Measurements from ENCODE around the gene ICAM5.

ICAM5 gene

GRCh38 chr19:10286803-10287737 is 2.7 kb upstream of the ICAM5 start, which contains the start of gene ICAM4:
ICAM4 (plus strand) TSS chr19:10286955; CDS start chr19:10287013, 58 bp downstream.
- H3K4me1 ChIP-seq (ENCODE audit: insufficient read depth, low read length), result peaks cover 30% of the 10 kb centered on the region
- no peaks in the 10 kb centered on the region for H3K36me3 ChIP-seq (ENCODE audit: insufficient read depth, low read length)
- no peaks in the 10 kb centered on the region for H3K9me3 ChIP-seq (ENCODE audit: low read length)
- H3K4me3 ChIP-seq (ENCODE audit: low read depth in 1 of 2, low read length in 2 of 2), result no peak within 1 kb of the TSS
- H3K9ac ChIP-seq (ENCODE audit: low read length), result no peak within 1 kb of the TSS
- H3K27ac ChIP-seq (ENCODE audit: low read depth, low read length), result no peak within 1 kb of the TSS
- peaks cover 39 to 55% of the 10 kb centered on the region in 2 donors for H3K27me3 ChIP-seq (ENCODE audit: control insufficient read depth in 1 of 2, insufficient read depth in 2 of 2, low read length in 2 of 2)

GRCh38 chr19:10288662-10289166 is 1.0 kb upstream of the ICAM5 start:
- Histone ChIP-seq H3K4me1 (ENCODE audit: insufficient read depth, low read length) (peaks cover 40% of the 10 kb centered on the region), H3K9me3 (ENCODE audit: low read length) (no peaks in the 10 kb centered on the region), H3K27me3 (ENCODE audit: control insufficient read depth in 1 of 2, insufficient read depth in 2 of 2, low read length in 2 of 2) (peaks cover 53 to 71% of the 10 kb centered on the region in 2 donors), H3K27ac (ENCODE audit: low read depth, low read length) (no peak overlapping the region), H3K9ac (ENCODE audit: low read length) (no peak overlapping the region), H3K4me3 (ENCODE audit: low read depth in 1 of 2, low read length in 2 of 2) (peak overlapping the region in 1 of 2 donors; percentile 32), H3K36me3 (ENCODE audit: insufficient read depth, low read length) (no peaks in the 10 kb centered on the region)

GRCh38 chr19:10289167-10289835 is 451 bp upstream of the ICAM5 start:
- H3K36me3 ChIP-seq (ENCODE audit: insufficient read depth, low read length), result no peaks in the 10 kb centered on the region
- no peaks in the 10 kb centered on the region for H3K9me3 ChIP-seq (ENCODE audit: low read length)
- peaks cover 59 to 77% of the 10 kb centered on the region in 2 donors for H3K27me3 ChIP-seq (ENCODE audit: control insufficient read depth in 1 of 2, insufficient read depth in 2 of 2, low read length in 2 of 2)
- H3K9ac ChIP-seq (ENCODE audit: low read length), result no peak overlapping the region
- H3K4me3 ChIP-seq (ENCODE audit: low read depth in 1 of 2, low read length in 2 of 2), result peak overlapping the region; percentile 7 to 32
- H3K4me1 ChIP-seq (ENCODE audit: insufficient read depth, low read length), result peaks cover 40% of the 10 kb centered on the region
- no peak overlapping the region for H3K27ac ChIP-seq (ENCODE audit: low read depth, low read length)

- no peak overlapping the region for H3K27ac ChIP-seq (ENCODE audit: low read depth, low read length)
- no peaks in the 10 kb centered on the region for H3K9me3 ChIP-seq (ENCODE audit: low read length)
- peak overlapping the region in 1 of 2 donors; percentile 47 for H3K4me3 ChIP-seq (ENCODE audit: low read depth in 1 of 2, low read length in 2 of 2)
- H3K4me1 ChIP-seq (ENCODE audit: insufficient read depth, low read length), result peaks cover 46% of the 10 kb centered on the region
- H3K9ac ChIP-seq (ENCODE audit: low read length), result no peak overlapping the region
- H3K27me3 ChIP-seq (ENCODE audit: control insufficient read depth in 1 of 2, insufficient read depth in 2 of 2, low read length in 2 of 2), result peaks cover 69 to 88% of the 10 kb centered on the region in 2 donors
- H3K36me3 ChIP-seq (ENCODE audit: insufficient read depth, low read length), result no peaks in the 10 kb centered on the region
These were observed 664 bp downstream of the ICAM5 start for GRCh38 chr19:10290357-10290875.

GRCh38 chr19:10290876-10291553 is 1.3 kb downstream of the ICAM5 start:
- H3K36me3 ChIP-seq (ENCODE audit: insufficient read depth, low read length), result no peaks in the 10 kb centered on the region
- H3K9ac ChIP-seq (ENCODE audit: low read length), result no peak overlapping the region
- H3K27ac ChIP-seq (ENCODE audit: low read depth, low read length), result no peak overlapping the region
- H3K27me3 ChIP-seq (ENCODE audit: control insufficient read depth in 1 of 2, insufficient read depth in 2 of 2, low read length in 2 of 2), result peaks cover 75 to 94% of the 10 kb centered on the region in 2 donors
- H3K4me3 ChIP-seq (ENCODE audit: low read depth in 1 of 2, low read length in 2 of 2), result peak overlapping the region in 1 of 2 donors; percentile 47
- no peaks in the 10 kb centered on the region for H3K9me3 ChIP-seq (ENCODE audit: low read length)
- H3K4me1 ChIP-seq (ENCODE audit: insufficient read depth, low read length), result peaks cover 52% of the 10 kb centered on the region

GRCh38 chr19:10291554-10292205 is 1.9 kb downstream of the ICAM5 start:
- H3K4me1 ChIP-seq (ENCODE audit: insufficient read depth, low read length), result peaks cover 53% of the 10 kb centered on the region
- H3K9ac ChIP-seq (ENCODE audit: low read length), result no peak overlapping the region
- no peaks in the 10 kb centered on the region for H3K9me3 ChIP-seq (ENCODE audit: low read length)
- no peak overlapping the region for H3K27ac ChIP-seq (ENCODE audit: low read depth, low read length)
- H3K36me3 ChIP-seq (ENCODE audit: insufficient read depth, low read length), result no peaks in the 10 kb centered on the region
- peak overlapping the region in 1 of 2 donors; percentile 47 for H3K4me3 ChIP-seq (ENCODE audit: low read depth in 1 of 2, low read length in 2 of 2)
- peaks cover 78 to 97% of the 10 kb centered on the region in 2 donors for H3K27me3 ChIP-seq (ENCODE audit: control insufficient read depth in 1 of 2, insufficient read depth in 2 of 2, low read length in 2 of 2)

GRCh38 chr19:10292206-10292788 is 2.5 kb downstream of the ICAM5 start:
- H3K27me3 ChIP-seq (ENCODE audit: control insufficient read depth in 1 of 2, insufficient read depth in 2 of 2, low read length in 2 of 2), result peaks cover 77 to 95% of the 10 kb centered on the region in 2 donors
- H3K4me1 ChIP-seq (ENCODE audit: insufficient read depth, low read length), result peaks cover 53% of the 10 kb centered on the region
- H3K9ac ChIP-seq (ENCODE audit: low read length), result no peak overlapping the region
- H3K27ac ChIP-seq (ENCODE audit: low read depth, low read length), result no peak overlapping the region
- no peaks in the 10 kb centered on the region for H3K9me3 ChIP-seq (ENCODE audit: low read length)
- H3K36me3 ChIP-seq (ENCODE audit: insufficient read depth, low read length), result no peaks in the 10 kb centered on the region
- H3K4me3 ChIP-seq (ENCODE audit: low read depth in 1 of 2, low read length in 2 of 2), result peak overlapping the region in 1 of 2 donors; percentile 47

GRCh38 chr19:10292789-10293636 is 3.3 kb downstream of the ICAM5 start:
- Histone ChIP-seq H3K27ac (ENCODE audit: low read depth, low read length) (no peak overlapping the region), H3K9ac (ENCODE audit: low read length) (no peak overlapping the region), H3K4me1 (ENCODE audit: insufficient read depth, low read length) (peaks cover 53% of the 10 kb centered on the region), H3K27me3 (ENCODE audit: control insufficient read depth in 1 of 2, insufficient read depth in 2 of 2, low read length in 2 of 2) (peaks cover 70 to 88% of the 10 kb centered on the region in 2 donors), H3K9me3 (ENCODE audit: low read length) (no peaks in the 10 kb centered on the region), H3K4me3 (ENCODE audit: low read depth in 1 of 2, low read length in 2 of 2) (peak overlapping the region in 1 of 2 donors; percentile 32), H3K36me3 (ENCODE audit: insufficient read depth, low read length) (no peaks in the 10 kb centered on the region)

GRCh38 chr19:10293637-10294367 is 4.0 kb downstream of the ICAM5 start:
- no peaks in the 10 kb centered on the region for H3K36me3 ChIP-seq (ENCODE audit: insufficient read depth, low read length)
- no peak overlapping the region for H3K4me3 ChIP-seq (ENCODE audit: low read depth in 1 of 2, low read length in 2 of 2)
- peaks cover 64 to 80% of the 10 kb centered on the region in 2 donors for H3K27me3 ChIP-seq (ENCODE audit: control insufficient read depth in 1 of 2, insufficient read depth in 2 of 2, low read length in 2 of 2)
- no peak overlapping the region for H3K9ac ChIP-seq (ENCODE audit: low read length)
- no peak overlapping the region for H3K27ac ChIP-seq (ENCODE audit: low read depth, low read length)
- H3K4me1 ChIP-seq (ENCODE audit: insufficient read depth, low read length), result peaks cover 52% of the 10 kb centered on the region
- H3K9me3 ChIP-seq (ENCODE audit: low read length), result no peaks in the 10 kb centered on the region

Measured in muscle layer of colon (tissue), 2 donors.